GM13977 (cell line): ENCODE results near the gene PRDM2.
"Not testable (repeated sequence)": the region's sequence is repeated elsewhere in the genome, so short reads cannot be mapped to it uniquely, and the experiment has no call there.

Source experiments
- DNase-seq: peaks from one replicate; pipeline ENCODE4 v3.0.0; 2012; ENCODE audit warnings: low spot score
- in situ Hi-C: fragments of 300-500 bp; cut with MboI; formaldehyde crosslinking; loops from one replicate; pipeline ENCODE4 v1.12.0; 2022; ENCODE audit warnings: low sequenced_read_pairs, low pct_unique_long_range_greater_than_20kb, mixed read lengths, inconsistent platforms; ENCODE audit not compliant: unreplicated experiment
- TF ChIP-seq, protein P1 (sequence below): IDR thresholded peaks from 2 replicates; pipeline ENCODE4 v1.5.1; 2012; ENCODE audit warnings: mild to moderate bottlenecking, control low read depth; ENCODE audit not compliant: insufficient read depth; ENCODE audit errors: extremely low read depth, missing control alignments

The PRDM2 gene

GRCh38 chr1:13677896-13678295 is 22.1 kb upstream of the PRDM2 start:
- in situ Hi-C loops, result loop anchor here (25.0 kb wide), 1 partner anchor 284 kb away; no protein-coding TSS in a partner anchor
- TF ChIP-seq, protein P1, sequence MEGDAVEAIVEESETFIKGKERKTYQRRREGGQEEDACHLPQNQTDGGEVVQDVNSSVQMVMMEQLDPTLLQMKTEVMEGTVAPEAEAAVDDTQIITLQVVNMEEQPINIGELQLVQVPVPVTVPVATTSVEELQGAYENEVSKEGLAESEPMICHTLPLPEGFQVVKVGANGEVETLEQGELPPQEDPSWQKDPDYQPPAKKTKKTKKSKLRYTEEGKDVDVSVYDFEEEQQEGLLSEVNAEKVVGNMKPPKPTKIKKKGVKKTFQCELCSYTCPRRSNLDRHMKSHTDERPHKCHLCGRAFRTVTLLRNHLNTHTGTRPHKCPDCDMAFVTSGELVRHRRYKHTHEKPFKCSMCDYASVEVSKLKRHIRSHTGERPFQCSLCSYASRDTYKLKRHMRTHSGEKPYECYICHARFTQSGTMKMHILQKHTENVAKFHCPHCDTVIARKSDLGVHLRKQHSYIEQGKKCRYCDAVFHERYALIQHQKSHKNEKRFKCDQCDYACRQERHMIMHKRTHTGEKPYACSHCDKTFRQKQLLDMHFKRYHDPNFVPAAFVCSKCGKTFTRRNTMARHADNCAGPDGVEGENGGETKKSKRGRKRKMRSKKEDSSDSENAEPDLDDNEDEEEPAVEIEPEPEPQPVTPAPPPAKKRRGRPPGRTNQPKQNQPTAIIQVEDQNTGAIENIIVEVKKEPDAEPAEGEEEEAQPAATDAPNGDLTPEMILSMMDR, result no peak
- no peak for DNase-seq

GRCh38 chr1:13679651-13680050 is 20.3 kb upstream of the PRDM2 start:
- TF ChIP-seq, protein P1, result no peak
- no peak for DNase-seq
- in situ Hi-C loops, result loop anchor here (25.0 kb wide), 1 partner anchor 283 kb away; no protein-coding TSS in a partner anchor

DNA sequence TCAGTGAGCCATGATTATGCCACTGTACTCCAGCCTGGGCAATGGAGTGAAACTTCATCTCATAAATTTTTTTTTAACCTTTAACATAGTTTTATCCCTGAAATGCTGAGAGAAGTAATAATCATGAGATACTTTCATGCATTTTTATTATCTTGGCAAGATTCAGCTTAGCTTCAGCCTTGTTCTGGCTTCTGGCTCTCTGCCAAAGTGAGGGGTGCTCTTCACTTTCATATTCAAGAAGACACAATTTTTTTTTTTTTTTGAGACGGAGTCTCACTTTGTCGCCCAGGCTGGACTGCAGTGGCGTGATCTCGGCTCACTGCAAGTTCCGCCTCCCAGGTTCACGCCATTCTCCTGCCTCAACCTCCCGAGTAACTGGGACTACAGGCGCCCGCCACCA is 19.4 kb upstream of the PRDM2 start:
- DNase-seq, result not testable (repeated sequence)
- in situ Hi-C loops, result loop anchor here (25.0 kb wide), 1 partner anchor 282 kb away; no protein-coding TSS in a partner anchor

DNA sequence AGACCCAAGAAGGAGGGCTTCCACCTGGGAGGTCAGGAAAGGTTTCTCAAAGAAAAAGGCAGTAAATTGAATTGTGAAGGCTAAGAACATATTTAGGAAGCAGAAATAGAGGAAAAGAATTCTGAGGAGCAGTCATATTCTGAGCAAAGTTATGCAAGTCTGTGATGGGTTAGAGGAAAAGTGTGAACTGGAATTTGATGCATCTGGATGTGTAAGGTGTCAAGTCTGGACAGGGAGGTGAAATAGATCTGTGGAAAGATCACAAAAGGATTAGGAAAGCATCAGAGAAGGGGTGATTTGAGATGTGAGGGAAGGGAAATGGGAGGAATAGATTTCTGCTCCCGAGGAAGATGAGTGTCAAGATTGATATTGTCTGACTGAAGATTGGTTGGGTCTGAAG is 18.1 kb upstream of the PRDM2 start:
- TF ChIP-seq, protein P1, result no peak
- no peak for DNase-seq
- in situ Hi-C loops, result loop anchor here (25.0 kb wide), 1 partner anchor 280 kb away; no protein-coding TSS in a partner anchor

DNA sequence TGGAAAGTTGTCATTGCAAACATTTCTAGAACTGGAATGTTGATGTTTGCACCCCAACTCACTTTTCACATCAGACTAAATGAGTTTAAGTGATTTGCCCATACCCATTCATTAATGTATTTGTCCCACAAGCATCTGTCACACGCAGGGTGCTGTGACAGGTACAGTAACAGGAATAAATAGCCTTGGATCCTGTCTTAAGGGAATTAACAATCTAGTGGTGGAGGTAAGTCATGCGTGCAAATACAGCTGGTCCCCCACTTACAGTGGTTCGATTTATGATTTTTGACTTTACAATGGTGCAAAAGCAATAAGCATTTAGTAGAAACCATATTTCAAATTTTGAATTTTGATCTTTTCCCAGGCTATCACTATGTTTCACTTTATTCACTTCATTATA is 17.5 kb upstream of the PRDM2 start:
- in situ Hi-C loops, result loop anchor here (25.0 kb wide), 1 partner anchor 280 kb away; no protein-coding TSS in a partner anchor

DNA sequence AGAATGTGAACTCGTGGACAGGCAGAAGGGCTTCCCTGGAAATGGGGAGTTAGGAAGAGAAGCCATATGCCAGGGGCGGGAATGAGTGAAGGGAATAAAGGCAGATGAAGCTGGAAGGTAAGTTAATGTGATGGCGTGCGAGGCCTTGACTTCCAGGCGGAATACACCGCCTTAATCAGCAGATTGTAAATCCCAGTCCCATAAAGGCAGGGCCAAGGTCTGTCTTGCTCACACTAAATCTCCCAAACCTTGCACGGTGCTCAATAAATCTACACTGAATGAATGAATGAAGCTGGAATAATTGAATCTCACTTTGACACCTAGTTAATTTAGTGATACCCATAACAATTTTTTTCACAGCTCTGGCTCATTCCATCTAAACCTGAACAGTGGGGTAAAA is 16.8 kb upstream of the PRDM2 start:
- in situ Hi-C loops, result loop anchor here (25.0 kb wide), 1 partner anchor 279 kb away; no protein-coding TSS in a partner anchor

More for the DNA sequence above, 17.5 kb upstream of the PRDM2 start:
- TF ChIP-seq, protein P1, result no peak
- DNase-seq, result no peak

DNA sequence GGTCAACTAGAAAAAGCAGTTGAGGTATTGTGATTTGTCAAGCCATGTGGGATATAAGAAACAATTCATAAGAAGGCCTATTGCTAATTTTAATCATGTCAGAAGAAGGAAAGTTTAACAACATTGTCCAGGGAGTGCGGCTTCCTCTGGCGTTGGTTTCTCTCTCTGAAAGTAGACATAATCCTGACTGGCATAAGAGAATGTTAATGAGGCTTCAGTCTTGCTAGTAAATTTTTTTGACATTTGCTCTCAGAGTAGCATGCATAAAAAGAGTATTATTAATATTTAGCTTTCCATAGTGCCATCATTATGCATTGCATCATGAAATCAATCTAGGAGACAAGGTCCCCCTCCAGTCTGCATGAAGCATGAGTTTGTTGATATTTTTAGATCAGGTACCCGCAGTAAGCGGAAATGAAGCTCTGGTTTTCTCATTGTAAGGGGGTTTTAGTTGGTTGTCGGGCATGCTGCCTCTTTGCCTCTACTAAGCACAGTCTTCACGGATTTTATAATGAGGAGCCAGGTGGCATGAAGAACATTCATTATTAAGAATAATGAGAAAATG is 12.8 kb upstream of the PRDM2 start:
- DNase-seq, result no peak
- in situ Hi-C loops, result loop anchor here (25.0 kb wide), 1 partner anchor 275 kb away; no protein-coding TSS in a partner anchor
- TF ChIP-seq, protein P1, result no peak

More for the DNA sequence above, 16.8 kb upstream of the PRDM2 start:
- TF ChIP-seq, protein P1, result no peak
- DNase-seq, result no peak

- DNase-seq, result not testable (repeated sequence)
- in situ Hi-C loops, result loop anchor here (25.0 kb wide), 1 partner anchor 269 kb away; no protein-coding TSS in a partner anchor
These were observed 6.9 kb upstream of the PRDM2 start for GRCh38 chr1:13693094-13693493.
